Superior temporal gyrus (tissue), 1 donor: Measurements from ENCODE around the gene SMARCD2.
A peak's percentile ranks its signal among the peaks of the same experiment; 100 is the strongest.
"Not testable (repeated sequence)": the region's sequence is repeated elsewhere in the genome, so short reads cannot be mapped to it uniquely, and the experiment has no call there.

Experiments
- DNase-seq: peaks from one replicate; pipeline ENCODE4 v3.0.0-alpha.2; 2016; ENCODE audit errors: extremely low spot score

Gene SMARCD2

DNA sequence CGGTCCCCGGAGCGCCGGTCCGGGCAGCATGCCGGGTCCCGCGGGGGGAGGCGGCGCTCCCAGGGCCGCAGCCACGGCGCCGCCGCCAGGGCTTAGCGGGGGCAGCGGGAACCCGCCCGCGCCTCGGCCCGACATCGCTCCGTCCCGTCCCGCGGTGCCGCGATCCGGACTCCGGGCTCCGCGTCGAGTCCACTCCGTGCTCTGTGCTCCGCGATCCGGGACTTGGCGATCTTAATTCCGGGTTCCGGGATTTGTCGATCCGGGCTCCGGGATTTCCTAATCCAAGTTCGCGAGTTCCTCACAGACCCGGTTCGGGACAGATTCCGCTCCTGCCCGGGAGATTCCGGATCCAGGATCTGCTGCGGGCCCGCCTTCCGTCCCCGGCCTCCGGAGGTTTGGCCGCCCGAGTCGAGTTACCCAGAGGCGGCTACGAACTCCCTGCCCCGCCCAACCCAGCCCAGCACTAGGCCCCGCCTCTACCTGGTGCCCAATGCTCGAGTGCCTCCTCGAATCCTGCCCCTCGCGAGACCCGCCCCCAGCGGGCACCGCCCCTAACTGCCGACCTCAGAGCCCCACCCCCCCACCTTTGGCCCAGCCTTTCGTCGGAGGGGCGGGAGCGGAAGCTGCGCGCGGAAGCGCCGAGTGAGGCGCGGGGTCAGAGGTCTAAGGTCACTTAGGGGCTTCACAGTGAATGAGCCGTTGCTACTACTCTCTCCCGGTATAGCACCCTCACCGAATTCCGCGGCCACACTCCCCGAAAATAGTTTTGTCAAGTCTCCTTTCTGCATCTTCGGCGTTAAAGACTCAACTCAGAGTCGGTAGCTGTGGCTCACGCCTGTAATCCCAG, at the start of gene SMARCD2:
TSS of gene SMARCD2 (minus strand) at position 146 of the 847 bp plus-strand sequence. CDS start at position 135, 11 bp downstream.
- peak; percentile 97 for DNase-seq

DNA sequence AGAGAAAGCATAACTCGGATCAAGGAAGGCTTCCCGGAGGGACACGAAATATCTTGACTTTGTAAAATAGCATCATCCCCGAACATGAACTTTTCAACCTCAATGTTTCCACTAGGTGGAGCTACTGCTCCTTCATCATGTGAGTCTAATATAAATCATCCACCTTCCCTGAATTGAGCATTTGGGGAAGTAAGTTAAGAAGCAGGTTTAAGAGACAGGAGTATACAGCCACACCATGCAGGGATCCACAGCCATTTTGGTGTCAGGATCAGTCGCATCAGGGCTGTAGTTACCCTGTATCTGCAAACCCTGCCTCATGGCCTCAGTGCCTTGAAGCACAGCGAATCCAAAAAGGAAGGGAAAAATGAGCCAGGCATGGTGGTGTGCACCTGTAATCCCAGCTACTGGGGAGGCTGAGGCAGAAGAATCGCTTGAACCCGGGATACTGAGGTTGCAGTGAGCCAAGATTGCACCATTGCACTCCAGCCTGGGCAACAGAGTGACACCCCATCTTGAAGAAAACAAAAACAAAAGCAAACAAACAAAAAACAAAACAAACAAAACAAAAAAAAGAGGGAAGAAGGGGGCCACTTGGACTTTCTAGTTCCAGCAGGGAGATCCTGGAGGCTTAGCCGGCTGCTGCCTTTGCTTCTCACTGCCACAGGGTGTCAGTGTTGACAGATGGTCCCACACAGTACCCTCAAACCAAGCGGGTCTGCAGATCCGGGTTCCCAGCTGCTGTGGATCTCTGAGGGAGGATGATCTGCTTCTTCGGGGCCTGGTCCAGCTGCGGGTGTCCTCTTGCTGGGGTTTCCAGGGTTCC, 46.8 kb upstream of the SMARCD2 start:
- peak; percentile 41 for DNase-seq

DNA sequence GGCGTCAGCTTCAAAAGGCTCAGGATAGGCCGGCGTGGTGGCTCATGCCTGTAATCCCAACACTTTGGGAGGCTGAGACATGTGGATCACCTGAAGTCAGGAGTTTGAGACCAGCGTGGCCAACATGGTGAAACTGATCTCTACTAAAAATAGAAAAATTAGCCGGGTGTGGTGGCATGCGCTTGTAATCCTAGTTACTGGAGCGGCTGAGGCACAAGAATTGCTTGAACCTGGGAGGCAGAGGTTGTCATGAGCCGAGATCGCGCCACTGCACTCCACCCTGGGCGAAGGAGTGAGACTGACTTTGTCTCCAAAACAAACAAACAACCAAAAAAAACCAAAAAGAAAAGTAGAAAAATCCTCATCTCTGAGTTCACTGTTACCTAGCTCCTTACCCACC, 42.6 kb upstream of the SMARCD2 start:
- DNase-seq: not testable (repeated sequence)

DNA sequence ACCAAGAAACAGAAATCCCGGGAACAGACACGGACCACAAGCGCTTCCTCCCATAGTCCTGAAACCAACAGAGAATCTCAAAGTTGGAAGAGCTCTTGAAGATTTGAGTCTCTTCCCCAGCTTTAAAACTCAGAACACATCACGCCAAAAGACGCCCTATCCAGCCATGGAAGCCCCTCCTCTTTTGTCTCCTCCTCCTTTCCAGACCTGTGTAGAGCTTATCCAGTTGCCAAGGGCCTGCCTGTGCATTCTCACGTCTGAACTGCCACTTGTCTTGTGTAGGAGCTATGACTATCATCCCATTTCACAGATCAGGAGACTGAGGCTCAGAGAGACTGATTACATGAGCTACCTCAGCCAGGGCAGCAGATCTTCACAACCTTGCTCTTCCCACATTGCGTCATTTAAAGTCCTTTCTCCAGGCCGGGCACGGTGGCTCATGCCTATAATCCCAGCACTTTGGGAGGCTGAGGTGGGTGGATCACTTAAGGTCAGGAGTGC, 40.2 kb upstream of the SMARCD2 start:
- not testable (repeated sequence) for DNase-seq

GRCh38 chr17:63881935-63882601, 39.6 kb upstream of the SMARCD2 start, which contains the start of gene GH2:
GH2 (minus strand) TSS chr17:63881944; CDS start chr17:63881801, 143 bp downstream.
- DNase-seq: no peak

GRCh38 chr17:63881337-63881736, 38.9 kb upstream of the SMARCD2 start:
- not testable (repeated sequence) for DNase-seq

GRCh38 chr17:63880706-63881105, 38.2 kb upstream of the SMARCD2 start:
- no peak for DNase-seq

GRCh38 chr17:63878413-63878812, 35.9 kb upstream of the SMARCD2 start:
- DNase-seq: not testable (repeated sequence)

- DNase-seq: not testable (repeated sequence)
These were observed 32.2 kb upstream of the SMARCD2 start for GRCh38 chr17:63874693-63875092.

DNA sequence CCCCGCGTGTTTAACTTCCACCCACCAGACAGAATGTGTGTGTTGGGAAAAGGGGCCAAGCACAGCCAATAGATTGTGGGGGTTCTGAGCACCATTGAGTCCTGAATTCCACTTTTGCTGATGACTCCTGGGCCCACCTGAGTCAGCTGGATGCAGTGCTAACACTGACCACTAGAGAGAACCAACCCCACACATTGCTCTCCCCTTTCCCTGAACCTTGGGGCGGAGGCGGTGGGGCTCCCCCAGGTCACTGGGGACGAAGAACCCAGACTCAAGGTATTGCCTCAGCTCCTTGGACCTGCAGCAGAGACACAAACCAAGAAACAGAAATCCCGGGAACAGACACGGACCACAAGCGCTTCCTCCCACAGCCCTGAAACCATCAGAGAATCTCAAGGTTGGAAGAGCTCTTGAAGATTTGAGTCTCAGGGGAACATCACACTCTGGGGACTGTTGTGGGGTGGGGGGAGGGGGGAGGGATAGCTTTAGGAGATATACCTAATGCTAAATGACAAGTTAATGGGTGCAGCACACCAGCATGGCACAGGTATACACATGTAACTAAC, 31.7 kb upstream of the SMARCD2 start:
- DNase-seq: not testable (repeated sequence)

DNA sequence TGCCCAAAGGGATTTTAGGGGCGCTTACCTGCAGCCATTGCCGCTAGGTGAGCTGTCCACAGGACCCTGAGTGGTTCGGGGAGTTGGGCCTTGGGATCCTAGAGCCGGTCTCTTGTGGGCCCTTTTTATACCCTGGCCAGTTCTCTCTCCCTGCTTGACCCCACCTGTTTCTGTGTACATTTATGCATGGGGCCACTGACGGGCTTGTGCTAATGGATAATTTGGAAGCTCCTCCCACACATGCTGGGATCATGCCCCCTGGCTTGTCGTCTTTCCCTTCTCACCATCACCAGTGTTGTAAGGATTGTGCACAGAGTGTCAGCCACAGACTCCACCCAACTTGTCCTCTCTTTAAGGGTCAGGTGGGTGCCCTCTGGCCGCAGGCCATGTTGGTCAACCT, 31.1 kb upstream of the SMARCD2 start, which contains the start of gene CSH2:
TSS of gene CSH2 (minus strand) at position 101 of the 400 bp plus-strand sequence. CDS start at position 38, 63 bp downstream.
- not testable (repeated sequence) for DNase-seq

- DNase-seq: not testable (repeated sequence)
These were observed 29.3 kb upstream of the SMARCD2 start for GRCh38 chr17:63871646-63872365.

GRCh38 chr17:63870292-63870665, 27.8 kb upstream of the SMARCD2 start:
- DNase-seq: not testable (repeated sequence)

DNA sequence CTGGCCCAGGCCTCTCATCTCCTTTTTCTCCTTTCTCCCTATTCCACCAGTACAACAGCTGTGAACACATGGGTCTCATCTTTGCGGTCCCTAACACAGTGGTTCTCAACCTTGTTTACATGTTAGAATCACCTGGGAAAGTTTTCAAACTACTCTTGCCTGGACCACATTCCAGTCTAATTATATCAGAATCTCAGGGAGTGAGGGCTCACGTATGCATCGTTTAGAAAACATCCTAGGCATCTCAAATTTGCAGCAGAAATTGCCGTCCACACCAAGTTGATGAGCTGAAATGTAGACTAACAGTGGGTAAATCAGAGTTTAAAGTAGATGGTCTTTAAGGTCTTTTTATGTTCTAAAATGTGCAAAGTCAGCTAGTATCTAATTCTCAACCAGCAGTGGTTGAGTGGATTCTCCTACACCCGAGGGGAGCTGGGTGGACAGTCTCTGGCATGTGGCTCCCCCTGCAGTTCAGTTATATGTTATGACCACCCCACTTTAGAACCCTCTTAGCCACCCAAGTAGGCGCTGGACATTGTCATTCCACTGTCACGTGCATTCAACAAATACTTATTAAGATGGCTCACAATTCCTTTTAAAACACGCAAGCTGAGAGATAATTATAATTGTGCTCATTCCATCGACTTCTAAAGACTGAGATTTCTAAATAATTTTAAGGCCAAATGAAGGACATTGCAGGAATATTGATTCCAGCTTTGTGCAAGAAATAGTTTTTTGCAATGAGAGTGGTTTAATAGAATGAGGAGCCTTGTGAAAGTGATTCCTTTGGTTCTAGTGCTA, 27.2 kb upstream of the SMARCD2 start:
- not testable (repeated sequence) for DNase-seq

GRCh38 chr17:63866625-63867024, 24.1 kb upstream of the SMARCD2 start:
- not testable (repeated sequence) for DNase-seq

GRCh38 chr17:63859257-63859656, 16.8 kb upstream of the SMARCD2 start:
- no peak for DNase-seq

DNA sequence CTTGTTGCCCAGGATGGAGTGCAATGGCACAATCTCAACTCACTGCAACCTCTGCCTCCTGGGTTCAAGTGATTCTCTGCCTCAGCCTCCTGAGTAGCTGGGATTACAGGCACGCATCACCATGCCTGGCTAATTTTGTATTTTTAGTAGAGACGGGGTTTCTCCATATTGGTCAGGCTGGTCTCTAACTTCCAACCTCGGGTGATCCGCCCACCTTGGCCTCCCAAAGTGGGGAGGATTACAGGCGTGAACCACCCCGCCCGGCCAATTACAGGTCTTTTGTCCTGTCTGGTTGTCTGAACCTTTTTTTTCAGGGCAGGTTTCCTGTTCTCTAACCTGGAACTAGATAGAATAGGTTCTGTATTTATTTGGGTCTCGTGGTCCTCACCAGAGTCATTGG, 13.9 kb upstream of the SMARCD2 start:
- not testable (repeated sequence) for DNase-seq

GRCh38 chr17:63855185-63855584, 12.7 kb upstream of the SMARCD2 start:
- no peak for DNase-seq

DNA sequence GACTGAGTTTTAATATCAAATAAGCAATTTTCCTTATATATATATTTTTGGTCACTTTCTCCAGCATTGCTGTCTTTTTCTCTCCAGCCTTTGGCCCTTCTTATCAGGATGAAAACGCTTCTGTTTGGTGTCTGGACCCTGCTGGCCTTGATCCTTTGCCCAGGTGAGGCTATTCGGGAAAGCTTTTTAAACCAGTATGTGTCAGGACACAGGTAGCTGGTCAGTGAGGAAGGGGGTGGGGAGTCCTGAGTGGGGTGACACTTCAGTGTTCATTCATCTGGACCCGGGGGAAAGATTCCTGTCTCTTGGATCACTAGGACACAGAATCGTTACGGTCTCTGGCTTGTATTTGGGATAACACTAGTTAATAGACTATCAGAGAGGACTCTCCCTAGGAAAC, 12.2 kb upstream of the SMARCD2 start:
- no peak for DNase-seq

DNA sequence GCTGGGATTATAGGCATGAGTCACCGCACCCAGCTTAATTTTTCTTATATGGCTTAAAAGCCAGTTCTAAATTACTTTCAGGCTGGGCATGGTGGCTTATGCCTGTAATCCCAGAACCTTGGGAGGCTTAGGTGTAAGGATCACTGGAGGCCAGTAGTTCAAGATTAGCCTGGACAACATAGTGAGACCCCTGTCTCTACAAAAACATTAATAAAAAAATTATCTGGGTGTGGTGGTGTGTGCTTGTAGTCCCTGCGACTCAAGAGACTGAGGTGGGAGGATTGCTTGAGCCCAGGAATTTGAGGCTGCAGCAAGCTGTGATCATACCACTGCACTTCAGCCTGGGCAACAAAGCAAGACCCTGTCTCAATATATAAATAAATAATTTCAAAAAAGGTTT, 10.8 kb upstream of the SMARCD2 start:
- DNase-seq: no peak
